ENCODE measurements around the gene CACNA2D1.

The CACNA2D1 gene

GRCh38 chr7:82109288-82109687 lies 334.3 kb downstream of the CACNA2D1 start:
- DNase-seq (ENCODE audit: low spot score): peak; percentile 32

GRCh38 chr7:82106201-82106600 lies 337.4 kb downstream of the CACNA2D1 start:
- no peak for DNase-seq (ENCODE audit: low spot score)

GRCh38 chr7:82105463-82105862 lies 338.1 kb downstream of the CACNA2D1 start:
- no peak for DNase-seq (ENCODE audit: low spot score)

GRCh38 chr7:82098414-82098813 lies 345.2 kb downstream of the CACNA2D1 start:
- no peak for DNase-seq (ENCODE audit: low spot score)

GRCh38 chr7:82091126-82091684 lies 352.4 kb downstream of the CACNA2D1 start:
- DNase-seq (ENCODE audit: low spot score): no peak

- DNase-seq (ENCODE audit: low spot score): no peak
These were observed 356.5 kb downstream of the CACNA2D1 start for GRCh38 chr7:82087099-82087498.

GRCh38 chr7:82085116-82085515 lies 358.5 kb downstream of the CACNA2D1 start:
- no peak for DNase-seq (ENCODE audit: low spot score)

- no peak for DNase-seq (ENCODE audit: low spot score)
These were observed 361.8 kb downstream of the CACNA2D1 start for GRCh38 chr7:82081644-82082224.

- DNase-seq (ENCODE audit: low spot score): no peak
These were observed 363.2 kb downstream of the CACNA2D1 start for GRCh38 chr7:82080254-82080927.

GRCh38 chr7:82079527-82079926 lies 364.1 kb downstream of the CACNA2D1 start:
- DNase-seq (ENCODE audit: low spot score): no peak

- DNase-seq (ENCODE audit: low spot score): no peak
These were observed 364.8 kb downstream of the CACNA2D1 start for GRCh38 chr7:82078807-82079206.

- DNase-seq (ENCODE audit: low spot score): no peak
These were observed 372.1 kb downstream of the CACNA2D1 start for GRCh38 chr7:82071468-82071867.

GRCh38 chr7:82067628-82068264 lies 375.8 kb downstream of the CACNA2D1 start:
- no peak for DNase-seq (ENCODE audit: low spot score)

GRCh38 chr7:82057476-82057875 lies 386.1 kb downstream of the CACNA2D1 start:
- DNase-seq (ENCODE audit: low spot score): no peak

- DNase-seq (ENCODE audit: low spot score): no peak
These were observed 387.3 kb downstream of the CACNA2D1 start for GRCh38 chr7:82056282-82056681.

- no peak for DNase-seq (ENCODE audit: low spot score)
These were observed 389.0 kb downstream of the CACNA2D1 start for GRCh38 chr7:82054544-82054943.

GRCh38 chr7:82053453-82054032 lies 390.0 kb downstream of the CACNA2D1 start:
- no peak for DNase-seq (ENCODE audit: low spot score)

- no peak for DNase-seq (ENCODE audit: low spot score)
These were observed 392.0 kb downstream of the CACNA2D1 start for GRCh38 chr7:82051601-82052000.

- peak; percentile 48 for DNase-seq (ENCODE audit: low spot score)
These were observed 392.8 kb downstream of the CACNA2D1 start for GRCh38 chr7:82050792-82051191.

GRCh38 chr7:82049891-82050533 lies 393.6 kb downstream of the CACNA2D1 start:
- peak; percentile 76 for DNase-seq (ENCODE audit: low spot score)

- no peak for DNase-seq (ENCODE audit: low spot score)
These were observed 394.1 kb downstream of the CACNA2D1 start for GRCh38 chr7:82049442-82049841.

GRCh38 chr7:82044497-82045080 lies 399.0 kb downstream of the CACNA2D1 start:
- DNase-seq (ENCODE audit: low spot score): peak; percentile 32
